Peyer's patch (tissue), 4 donors: ENCODE results near the gene CMPK2. TPM values are rescaled to one million over a fixed set of nuclear protein-coding genes. Genes with fewer than 3 reads are reported as not detected.
A peak's percentile ranks its signal among the peaks of the same experiment; 100 is the strongest.

ENCODE experiments used
- DNase-seq, 3 donors: peaks; one replicate each; pipeline ENCODE4 v3.0.0-alpha.2; 2017 to 2019
- H3K27ac ChIP-seq, 4 donors: fragments of 200-600 bp; sonication (generic); one replicate each; pipeline ENCODE4 v1.5.1; 2016 to 2019
- H3K27me3 ChIP-seq, 2 donors: fragments of 200-600 bp; sonication (generic); one replicate each; pipeline ENCODE4 v1.5.1; 2019
- H3K36me3 ChIP-seq, 3 donors: fragments of 200-600 bp; sonication (generic); one replicate each; pipeline ENCODE4 v1.5.1; 2016 to 2019
- H3K4me1 ChIP-seq, 4 donors: fragments of 200-600 bp; sonication (generic); one replicate each; pipeline ENCODE4 v1.5.1; 2016 to 2019
- H3K4me3 ChIP-seq, 4 donors: fragments of 200-600 bp; sonication (generic); 1 replicate in 3 of 4; 2 replicates in 1 of 4; pipeline ENCODE4 v1.5.1; 2016 to 2019; ENCODE audit warnings: mild to moderate bottlenecking in 1 of 4
- H3K9me3 ChIP-seq, 4 donors: fragments of 200-600 bp; sonication (generic); one replicate each; pipeline ENCODE4 v1.5.1; 2016 to 2019; ENCODE audit warnings: mild to moderate bottlenecking in 1 of 4
- POLR2A ChIP-seq, 2 donors: fragments of 450-650 bp; IDR thresholded peaks; one replicate each; pipeline ENCODE4 v1.5.1; 2017; ENCODE audit warnings: antibody characterized with exemption in 2 of 2, mild to moderate bottlenecking in 2 of 2, moderate library complexity in 2 of 2
- total RNA-seq, 4 donors: library from RNA; depleted of rRNA; stranded (reverse); fragments of >200 nt; gene quantifications; one replicate each; pipeline ENCODE4 v1.1.0, GENCODE V29; 2016
- TF ChIP-seq, protein P1 (sequence below), 6 experiments: fragments of 450-650 bp in 4 of 6; fragments of 200-600 bp in 2 of 6; sonication (generic) in 1 of 6; IDR thresholded peaks; one replicate each; pipeline ENCODE4 v1.5.1; 2017 to 2019; ENCODE audit warnings: antibody characterized with exemption in 6 of 6, mild to moderate bottlenecking in 3 of 6, moderate library complexity in 1 of 6

Gene CMPK2
- total RNA-seq, 4 donors from 2014 or later, result 7.4 to 13.2 (median 11.4) TPM

DNA sequence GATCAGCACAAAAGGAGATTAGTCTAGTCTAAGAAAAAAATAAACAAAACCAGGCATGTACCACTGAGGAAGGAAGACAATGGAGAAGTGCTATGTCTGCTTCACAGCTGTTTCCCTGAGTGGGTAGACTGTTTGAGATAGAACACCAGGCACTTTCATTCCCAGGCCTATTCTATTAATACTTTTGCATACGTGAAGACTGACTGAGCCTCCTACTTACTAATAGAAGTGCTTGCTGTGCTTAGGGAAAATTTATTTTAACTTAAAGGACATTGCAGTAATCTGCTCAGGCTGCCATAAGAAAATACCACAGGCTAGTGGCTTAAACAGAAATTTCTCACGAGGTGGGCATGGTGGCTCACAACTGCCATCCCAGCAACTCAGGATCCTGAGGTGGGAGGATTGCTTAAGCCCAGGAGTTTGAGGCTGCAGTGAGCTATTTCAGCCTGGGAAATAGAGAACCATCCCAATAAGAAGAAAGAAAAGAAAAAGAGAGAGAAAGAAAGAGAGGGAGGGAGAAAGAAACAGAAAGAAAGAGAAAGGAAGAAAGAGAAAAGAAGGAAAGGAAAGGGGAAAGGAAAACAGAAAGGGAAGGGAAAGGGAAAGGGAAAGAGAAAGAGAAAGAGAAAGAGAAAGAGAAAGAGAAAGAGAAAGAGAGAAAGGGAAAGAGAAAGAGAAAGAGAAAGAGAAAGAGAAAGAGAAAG, 33.0 kb downstream of the CMPK2 start:
- no peak for TF ChIP-seq POLR2A (IDR thresholded peaks at IDR 0.05)
- TF ChIP-seq, protein P1, sequence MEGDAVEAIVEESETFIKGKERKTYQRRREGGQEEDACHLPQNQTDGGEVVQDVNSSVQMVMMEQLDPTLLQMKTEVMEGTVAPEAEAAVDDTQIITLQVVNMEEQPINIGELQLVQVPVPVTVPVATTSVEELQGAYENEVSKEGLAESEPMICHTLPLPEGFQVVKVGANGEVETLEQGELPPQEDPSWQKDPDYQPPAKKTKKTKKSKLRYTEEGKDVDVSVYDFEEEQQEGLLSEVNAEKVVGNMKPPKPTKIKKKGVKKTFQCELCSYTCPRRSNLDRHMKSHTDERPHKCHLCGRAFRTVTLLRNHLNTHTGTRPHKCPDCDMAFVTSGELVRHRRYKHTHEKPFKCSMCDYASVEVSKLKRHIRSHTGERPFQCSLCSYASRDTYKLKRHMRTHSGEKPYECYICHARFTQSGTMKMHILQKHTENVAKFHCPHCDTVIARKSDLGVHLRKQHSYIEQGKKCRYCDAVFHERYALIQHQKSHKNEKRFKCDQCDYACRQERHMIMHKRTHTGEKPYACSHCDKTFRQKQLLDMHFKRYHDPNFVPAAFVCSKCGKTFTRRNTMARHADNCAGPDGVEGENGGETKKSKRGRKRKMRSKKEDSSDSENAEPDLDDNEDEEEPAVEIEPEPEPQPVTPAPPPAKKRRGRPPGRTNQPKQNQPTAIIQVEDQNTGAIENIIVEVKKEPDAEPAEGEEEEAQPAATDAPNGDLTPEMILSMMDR (IDR thresholded peaks at IDR 0.05), result no peak
- H3K4me3 ChIP-seq, result no peak overlapping the region
- no peak overlapping the region for H3K27ac ChIP-seq
- DNase-seq, result no peak
- no peaks in the 10 kb centered on the region for H3K36me3 ChIP-seq
- H3K27me3 ChIP-seq, result no peaks in the 10 kb centered on the region
- H3K9me3 ChIP-seq, result peaks cover 0 to 3% (median 0%) of the 10 kb centered on the region in 4 donors
- no peaks in the 10 kb centered on the region for H3K4me1 ChIP-seq

DNA sequence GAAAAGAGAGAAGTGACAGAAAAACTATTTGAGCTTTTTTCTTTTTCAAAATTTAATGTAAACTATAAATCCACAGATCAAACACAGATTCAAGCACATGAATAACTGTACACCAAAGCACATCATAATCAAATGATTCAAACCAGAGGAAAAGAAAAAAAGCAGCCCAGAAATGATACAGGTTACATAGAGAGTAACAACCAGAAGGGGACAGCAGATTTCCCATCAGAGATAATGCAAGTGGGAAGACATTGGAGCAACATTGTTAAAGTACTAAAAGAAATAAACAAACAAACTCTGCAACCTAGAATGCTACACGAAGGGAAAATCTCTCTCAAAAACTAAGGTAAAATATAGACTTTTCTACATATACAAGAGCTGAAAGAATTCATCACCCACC, 34.5 kb downstream of the CMPK2 start:
- Histone ChIP-seq H3K27me3 (no peaks in the 10 kb centered on the region), H3K4me1 (no peaks in the 10 kb centered on the region), H3K27ac (no peak overlapping the region), H3K9me3 (peaks cover 0 to 3% (median 0%) of the 10 kb centered on the region in 4 donors), H3K36me3 (no peaks in the 10 kb centered on the region), H3K4me3 (no peak overlapping the region)
- no peak for TF ChIP-seq POLR2A (IDR thresholded peaks at IDR 0.05)
- TF ChIP-seq, protein P1 (IDR thresholded peaks at IDR 0.05), result no peak
- DNase-seq, result no peak

DNA sequence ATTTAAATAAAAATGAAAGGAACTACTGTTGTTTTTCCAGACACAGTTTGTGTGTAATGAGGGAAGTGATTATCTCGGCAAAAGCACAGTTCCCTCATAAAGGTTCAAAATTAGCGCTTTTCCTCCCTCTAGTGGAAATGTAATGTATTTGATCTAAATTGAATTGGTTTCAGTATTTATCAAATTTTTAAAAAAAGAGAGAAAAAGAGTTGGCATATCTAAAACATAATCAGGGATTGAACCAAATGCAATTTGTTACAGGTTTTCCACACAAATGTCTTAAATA, 37.5 kb downstream of the CMPK2 start:
- TF ChIP-seq POLR2A (IDR thresholded peaks at IDR 0.05), result no peak
- TF ChIP-seq, protein P1 (IDR thresholded peaks at IDR 0.05), result peak in 5 of 6 experiments; percentile 7 to 40 (median 24)
- no peak for DNase-seq
- no peaks in the 10 kb centered on the region for H3K36me3 ChIP-seq
- peaks cover 0 to 3% (median 0%) of the 10 kb centered on the region in 4 donors for H3K9me3 ChIP-seq
- no peaks in the 10 kb centered on the region for H3K4me1 ChIP-seq
- H3K4me3 ChIP-seq, result no peak overlapping the region
- H3K27me3 ChIP-seq, result no peaks in the 10 kb centered on the region
- H3K27ac ChIP-seq, result no peak overlapping the region

DNA sequence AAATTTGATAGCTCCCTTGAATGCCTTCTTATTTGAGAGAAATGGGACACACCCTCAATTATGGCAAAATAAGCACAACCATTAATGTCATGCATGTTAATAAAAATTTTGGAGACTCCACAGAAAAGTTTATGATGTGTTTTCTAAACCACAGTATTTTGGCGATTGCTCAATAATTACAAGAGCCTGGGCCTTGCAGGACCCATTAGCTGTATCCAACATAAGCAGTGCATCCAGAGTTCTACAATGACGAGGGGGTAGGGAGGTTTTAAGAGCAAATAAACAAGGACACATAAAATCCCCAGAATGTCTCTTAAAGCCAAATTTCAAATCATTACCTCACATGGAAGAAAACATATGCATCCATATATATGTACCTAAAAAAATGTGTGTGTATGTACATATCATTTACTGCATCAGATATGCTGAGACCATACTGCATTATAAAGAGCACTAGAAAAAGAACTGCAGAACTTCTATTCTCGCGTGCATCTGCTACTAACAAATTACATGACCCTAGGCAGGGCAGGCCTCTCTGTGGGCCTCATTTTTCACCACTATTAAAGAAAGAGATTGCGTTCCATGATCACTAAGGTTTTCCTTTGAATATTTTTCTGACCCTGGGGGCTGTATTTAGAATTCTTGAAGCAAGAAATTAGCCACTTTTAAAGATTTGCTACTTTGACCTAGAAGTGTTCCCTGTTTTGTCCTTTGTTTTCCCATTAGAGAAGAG, 38.0 kb downstream of the CMPK2 start:
- no peak overlapping the region for H3K4me3 ChIP-seq
- TF ChIP-seq, protein P1 (IDR thresholded peaks at IDR 0.05), result no peak
- TF ChIP-seq POLR2A (IDR thresholded peaks at IDR 0.05), result no peak
- no peaks in the 10 kb centered on the region for H3K4me1 ChIP-seq
- H3K36me3 ChIP-seq, result no peaks in the 10 kb centered on the region
- H3K9me3 ChIP-seq, result peaks cover 0 to 3% (median 0%) of the 10 kb centered on the region in 4 donors
- no peak for DNase-seq
- no peaks in the 10 kb centered on the region for H3K27me3 ChIP-seq
- H3K27ac ChIP-seq, result no peak overlapping the region

DNA sequence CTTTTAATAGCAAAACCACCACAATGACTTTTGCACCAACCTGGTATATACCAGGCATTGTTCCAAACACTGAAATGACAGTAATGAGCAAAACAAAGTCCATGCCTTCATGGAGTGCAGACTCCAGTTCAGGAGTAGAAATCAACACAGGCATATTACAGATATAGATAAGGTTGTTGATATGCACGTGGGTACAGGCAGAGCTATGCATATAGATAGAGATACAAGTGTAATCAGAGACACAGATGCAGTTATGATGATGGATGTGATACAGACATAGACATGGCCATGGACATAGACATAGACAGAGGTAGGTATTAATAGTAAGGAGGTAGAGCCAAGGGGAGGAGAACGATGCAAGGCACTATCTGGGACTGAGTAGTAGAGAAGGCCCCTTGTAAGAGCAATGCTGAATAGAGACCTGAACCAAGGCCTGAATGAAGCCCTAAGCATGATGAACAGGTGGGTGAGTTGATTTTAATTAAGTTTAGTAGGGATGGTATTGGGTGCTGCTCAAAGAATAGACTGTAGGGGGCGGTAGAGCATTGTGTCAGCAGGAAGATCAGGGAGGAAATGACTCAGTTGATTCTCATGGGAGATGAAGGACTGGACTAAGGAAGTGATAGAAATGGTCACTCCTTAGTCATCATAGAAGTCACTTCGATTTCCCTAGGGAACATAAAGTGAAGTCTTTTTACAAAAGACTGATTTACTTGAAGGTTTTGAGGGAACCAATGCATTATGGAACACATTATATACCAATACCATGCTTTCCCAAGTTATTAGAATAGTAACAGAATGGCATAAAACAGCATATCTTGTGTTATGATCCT, 39.4 kb downstream of the CMPK2 start:
- Histone ChIP-seq H3K27ac (no peak overlapping the region), H3K9me3 (peaks cover 0 to 2% (median 0%) of the 10 kb centered on the region in 4 donors), H3K4me3 (no peak overlapping the region), H3K27me3 (no peaks in the 10 kb centered on the region), H3K36me3 (no peaks in the 10 kb centered on the region), H3K4me1 (no peaks in the 10 kb centered on the region)
- TF ChIP-seq, protein P1 (IDR thresholded peaks at IDR 0.05), result peak; percentile 6 to 81 (median 58)
- TF ChIP-seq POLR2A (IDR thresholded peaks at IDR 0.05), result no peak
- peak in 1 of 3 donors; percentile 68 for DNase-seq
